ENCODE measurements around the gene TPO.

Gene TPO

DNA sequence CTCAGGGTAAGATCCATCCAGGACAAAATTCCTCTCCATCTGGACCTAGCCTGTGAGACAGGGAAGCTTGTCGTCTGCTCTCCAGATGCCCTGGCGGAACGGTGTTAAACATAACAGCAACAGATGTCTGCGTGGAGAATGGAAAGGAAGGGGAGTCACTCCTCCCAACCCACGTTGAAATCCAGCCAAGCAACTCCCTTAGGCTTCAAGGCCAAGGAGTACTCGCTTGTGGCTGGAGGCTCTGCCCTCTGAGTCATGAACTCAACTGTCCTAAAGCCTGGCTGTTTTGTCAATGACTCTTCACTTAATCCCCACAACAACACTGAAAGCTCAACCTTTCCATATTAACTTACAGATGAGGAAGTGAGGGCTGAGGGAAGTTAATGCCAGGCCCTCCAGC is 42.2 kb downstream of the TPO start:
- no peaks in the 10 kb centered on the region for H3K27me3 ChIP-seq (ENCODE audit: insufficient read depth, poor library complexity, severe bottlenecking)
- H3K4me1 ChIP-seq (ENCODE audit: insufficient read depth, poor library complexity, severe bottlenecking) = no peaks in the 10 kb centered on the region
- no peaks in the 10 kb centered on the region for H3K36me3 ChIP-seq (ENCODE audit: low read depth)
- ATAC-seq (ENCODE audit: low read depth) (0 out of 3 replicates have a peak, but pooled peaks have one; percentile 41), DNase-seq (ENCODE audit: low spot score) (no peak)
- H3K9me3 ChIP-seq (ENCODE audit: severe bottlenecking) = no peaks in the 10 kb centered on the region
- TF ChIP-seq, protein P1, sequence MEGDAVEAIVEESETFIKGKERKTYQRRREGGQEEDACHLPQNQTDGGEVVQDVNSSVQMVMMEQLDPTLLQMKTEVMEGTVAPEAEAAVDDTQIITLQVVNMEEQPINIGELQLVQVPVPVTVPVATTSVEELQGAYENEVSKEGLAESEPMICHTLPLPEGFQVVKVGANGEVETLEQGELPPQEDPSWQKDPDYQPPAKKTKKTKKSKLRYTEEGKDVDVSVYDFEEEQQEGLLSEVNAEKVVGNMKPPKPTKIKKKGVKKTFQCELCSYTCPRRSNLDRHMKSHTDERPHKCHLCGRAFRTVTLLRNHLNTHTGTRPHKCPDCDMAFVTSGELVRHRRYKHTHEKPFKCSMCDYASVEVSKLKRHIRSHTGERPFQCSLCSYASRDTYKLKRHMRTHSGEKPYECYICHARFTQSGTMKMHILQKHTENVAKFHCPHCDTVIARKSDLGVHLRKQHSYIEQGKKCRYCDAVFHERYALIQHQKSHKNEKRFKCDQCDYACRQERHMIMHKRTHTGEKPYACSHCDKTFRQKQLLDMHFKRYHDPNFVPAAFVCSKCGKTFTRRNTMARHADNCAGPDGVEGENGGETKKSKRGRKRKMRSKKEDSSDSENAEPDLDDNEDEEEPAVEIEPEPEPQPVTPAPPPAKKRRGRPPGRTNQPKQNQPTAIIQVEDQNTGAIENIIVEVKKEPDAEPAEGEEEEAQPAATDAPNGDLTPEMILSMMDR (IDR thresholded peaks at IDR 0.05; ENCODE audit: poor library complexity, severe bottlenecking) = no peak
- no peak overlapping the region for H3K27ac ChIP-seq (ENCODE audit: poor library complexity, severe bottlenecking)
- no peak overlapping the region for H3K4me3 ChIP-seq (ENCODE audit: severe bottlenecking)

DNA sequence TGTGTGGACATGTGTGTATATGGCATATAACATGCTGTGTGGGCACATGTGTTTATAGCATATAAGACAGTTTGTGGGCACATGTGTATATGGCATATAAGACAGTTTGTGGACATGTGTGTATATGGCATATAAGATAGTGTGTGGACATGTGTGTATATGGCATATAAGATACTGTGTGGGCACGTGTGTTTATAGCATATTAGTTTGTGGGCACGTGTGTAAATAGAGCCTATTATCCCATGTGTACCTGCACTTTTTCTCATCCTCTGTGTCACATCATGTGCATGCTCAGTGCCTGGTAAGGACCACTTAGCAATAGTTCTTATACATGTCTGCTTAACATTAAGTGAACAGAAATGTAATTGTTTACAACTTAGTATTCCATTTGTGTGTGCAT is 45.2 kb downstream of the TPO start:
- Histone ChIP-seq H3K4me1 (ENCODE audit: insufficient read depth, poor library complexity, severe bottlenecking) (no peaks in the 10 kb centered on the region), H3K9me3 (ENCODE audit: severe bottlenecking) (no peaks in the 10 kb centered on the region), H3K27ac (ENCODE audit: poor library complexity, severe bottlenecking) (no peak overlapping the region), H3K36me3 (ENCODE audit: low read depth) (no peaks in the 10 kb centered on the region), H3K27me3 (ENCODE audit: insufficient read depth, poor library complexity, severe bottlenecking) (no peaks in the 10 kb centered on the region), H3K4me3 (ENCODE audit: severe bottlenecking) (no peak overlapping the region)
- DNase-seq (ENCODE audit: low spot score) (no peak), ATAC-seq (ENCODE audit: low read depth) (no peak)
- TF ChIP-seq, protein P1 (IDR thresholded peaks at IDR 0.05; ENCODE audit: poor library complexity, severe bottlenecking) = no peak

DNA sequence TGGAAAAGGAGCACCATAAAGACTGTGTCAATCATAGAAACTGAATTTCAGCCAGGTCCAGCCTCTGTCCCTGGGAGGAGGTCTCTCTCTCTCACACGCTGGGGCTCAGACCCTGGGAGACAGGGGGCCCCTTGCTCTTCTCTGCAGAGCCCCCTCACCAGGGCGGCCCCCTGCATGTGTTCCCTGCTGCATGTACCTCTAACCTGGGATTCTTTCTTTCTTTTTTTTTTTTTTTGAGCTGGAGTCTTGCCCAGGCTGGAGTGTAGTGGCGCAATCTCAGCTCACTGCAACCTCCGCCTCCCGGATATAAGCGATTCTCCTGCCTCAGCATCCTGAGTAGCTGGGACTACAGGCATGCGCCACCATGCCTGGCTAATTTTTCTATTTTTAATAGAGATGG is 46.5 kb downstream of the TPO start:
- Histone ChIP-seq H3K4me1 (ENCODE audit: insufficient read depth, poor library complexity, severe bottlenecking) (no peaks in the 10 kb centered on the region), H3K27ac (ENCODE audit: poor library complexity, severe bottlenecking) (no peak overlapping the region), H3K27me3 (ENCODE audit: insufficient read depth, poor library complexity, severe bottlenecking) (no peaks in the 10 kb centered on the region), H3K36me3 (ENCODE audit: low read depth) (no peaks in the 10 kb centered on the region), H3K9me3 (ENCODE audit: severe bottlenecking) (no peaks in the 10 kb centered on the region), H3K4me3 (ENCODE audit: severe bottlenecking) (no peak overlapping the region)
- ATAC-seq (ENCODE audit: low read depth) (no peak), DNase-seq (ENCODE audit: low spot score) (no peak)
- TF ChIP-seq, protein P1 (IDR thresholded peaks at IDR 0.05; ENCODE audit: poor library complexity, severe bottlenecking) = no peak

DNA sequence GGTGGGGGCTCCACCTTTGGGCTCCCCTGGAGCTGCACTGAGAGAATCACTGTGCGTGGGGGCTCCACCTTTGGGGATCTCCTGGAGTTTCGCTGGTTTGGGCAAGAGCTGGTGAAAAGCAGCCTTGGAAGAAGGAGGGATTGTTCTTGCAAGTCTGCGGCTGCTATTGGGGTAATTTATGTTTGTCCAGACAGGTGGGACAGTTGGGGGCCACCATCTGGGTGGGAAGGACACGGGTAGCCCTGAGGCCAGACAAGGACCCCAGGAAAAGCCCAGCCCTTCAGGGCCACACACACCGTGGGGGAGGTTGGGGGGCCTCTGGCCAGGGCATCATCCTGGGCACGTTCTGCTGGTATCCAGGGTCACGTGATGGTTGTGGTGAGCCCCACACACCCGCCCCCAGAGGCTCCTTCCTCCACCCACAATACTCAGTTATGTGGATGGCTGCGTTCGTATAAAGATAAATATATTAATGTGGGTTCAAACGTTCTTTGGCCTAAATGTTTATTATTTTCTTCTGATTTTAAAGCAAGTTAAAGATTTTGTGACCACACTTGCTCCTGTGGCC is 47.7 kb downstream of the TPO start:
- H3K4me3 ChIP-seq (ENCODE audit: severe bottlenecking) = no peak overlapping the region
- ATAC-seq (ENCODE audit: low read depth) = no peak
- TF ChIP-seq, protein P1 (IDR thresholded peaks at IDR 0.05; ENCODE audit: poor library complexity, severe bottlenecking) = no peak
- H3K4me1 ChIP-seq (ENCODE audit: insufficient read depth, poor library complexity, severe bottlenecking) = no peaks in the 10 kb centered on the region
- H3K27ac ChIP-seq (ENCODE audit: poor library complexity, severe bottlenecking) = no peak overlapping the region
- no peaks in the 10 kb centered on the region for H3K36me3 ChIP-seq (ENCODE audit: low read depth)
- H3K27me3 ChIP-seq (ENCODE audit: insufficient read depth, poor library complexity, severe bottlenecking) = no peaks in the 10 kb centered on the region
- H3K9me3 ChIP-seq (ENCODE audit: severe bottlenecking) = no peaks in the 10 kb centered on the region
- no peak for DNase-seq (ENCODE audit: low spot score)

DNA sequence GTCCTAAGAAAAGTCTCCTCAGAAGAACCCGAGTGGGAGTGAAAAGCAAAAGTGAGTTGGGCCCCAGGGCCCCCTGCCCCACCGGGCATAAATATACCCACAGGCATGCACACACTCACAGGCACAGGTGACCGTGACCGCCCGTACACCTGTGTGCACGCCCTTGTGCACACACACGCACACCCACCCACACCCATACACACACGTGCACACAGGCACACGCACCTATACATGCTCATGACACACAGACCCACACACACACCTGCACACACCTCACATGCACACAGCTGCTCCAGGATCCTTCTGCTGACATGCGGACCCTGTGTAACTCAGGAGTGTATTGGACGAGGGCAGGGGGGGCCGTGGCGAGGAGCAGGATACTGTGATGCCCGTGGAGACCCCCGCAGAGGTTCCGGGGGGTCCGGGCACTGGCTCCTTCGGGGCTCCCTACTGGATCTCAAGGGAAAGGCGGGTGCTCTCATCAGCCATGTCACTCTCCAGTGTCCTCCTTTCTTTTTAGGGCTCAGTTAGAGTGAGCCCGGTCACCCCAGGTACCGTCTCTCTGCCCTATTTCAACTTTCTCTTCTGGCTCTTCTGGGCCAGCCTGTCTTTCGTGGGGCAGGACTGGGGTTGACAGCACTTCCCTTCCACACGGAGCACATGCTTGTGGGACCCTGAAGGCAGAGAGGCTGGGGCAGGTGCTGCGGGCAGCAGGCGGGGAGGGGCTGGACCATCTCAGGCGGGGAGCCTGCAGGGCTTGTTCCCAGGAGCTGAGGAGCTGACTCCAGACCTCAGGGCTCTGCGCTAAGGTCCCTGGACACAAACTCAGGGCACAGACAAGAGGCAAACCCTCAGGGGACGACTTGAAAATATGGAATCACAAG is 48.5 kb downstream of the TPO start:
- DNase-seq (ENCODE audit: low spot score) = no peak

More for the DNA sequence above, 48.5 kb downstream of the TPO start:
- no peaks in the 10 kb centered on the region for H3K36me3 ChIP-seq (ENCODE audit: low read depth)
- no peak overlapping the region for H3K27ac ChIP-seq (ENCODE audit: poor library complexity, severe bottlenecking)
- H3K9me3 ChIP-seq (ENCODE audit: severe bottlenecking) = no peaks in the 10 kb centered on the region
- H3K4me1 ChIP-seq (ENCODE audit: insufficient read depth, poor library complexity, severe bottlenecking) = no peaks in the 10 kb centered on the region
- ATAC-seq (ENCODE audit: low read depth) = no peak; the same call in 2 of the 3 replicates
- H3K4me3 ChIP-seq (ENCODE audit: severe bottlenecking) = no peak overlapping the region
- TF ChIP-seq, protein P1 (IDR thresholded peaks at IDR 0.05; ENCODE audit: poor library complexity, severe bottlenecking) = no peak
- no peaks in the 10 kb centered on the region for H3K27me3 ChIP-seq (ENCODE audit: insufficient read depth, poor library complexity, severe bottlenecking)

Data from RWPE2 (cell line).